Karpas-422 (cell line): Measurements from ENCODE around the gene PCDH1. TPM values are rescaled to one million over a fixed set of nuclear protein-coding genes. Genes with fewer than 3 reads are reported as not detected.

Experiments
- DNase-seq: peaks from one replicate; pipeline ENCODE4 v3.0.0-alpha.2; 2015
- H2AFZ ChIP-seq: fragments of 200-600 bp; sonication (generic); 2 replicates; pipeline ENCODE4 v1.6.1; 2014; ENCODE audit warnings: antibody characterized with exemption, low read length, mixed read lengths
- H3K27ac ChIP-seq: fragments of 200-600 bp; sonication (generic); 2 replicates; pipeline ENCODE4 v1.5.1; 2014; ENCODE audit warnings: mild to moderate bottlenecking, low read length, moderate library complexity
- H3K27me3 ChIP-seq: fragments of 200-600 bp; sonication (generic); 2 replicates; pipeline ENCODE4 v1.6.1; 2014; ENCODE audit warnings: low read length, mixed read lengths
- H3K36me3 ChIP-seq: fragments of 200-600 bp; sonication (generic); 2 replicates; pipeline ENCODE4 v1.6.1; 2014; ENCODE audit warnings: low read length, mixed read lengths; ENCODE audit not compliant: insufficient read depth
- H3K4me1 ChIP-seq: fragments of 200-600 bp; sonication (generic); 2 replicates; pipeline ENCODE4 v1.6.1; 2014; ENCODE audit warnings: mild to moderate bottlenecking, low read length, mixed read lengths
- H3K4me2 ChIP-seq: fragments of 200-600 bp; sonication (generic); 2 replicates; pipeline ENCODE4 v1.6.1; 2014; ENCODE audit warnings: low read length, low read depth, mild to moderate bottlenecking; ENCODE audit not compliant: poor library complexity, severe bottlenecking
- H3K4me3 ChIP-seq: fragments of 200-600 bp; sonication (generic); 2 replicates; pipeline ENCODE4 v1.5.1; 2014; ENCODE audit warnings: mild to moderate bottlenecking, antibody characterized with exemption, low read length, mixed read lengths
- H3K79me2 ChIP-seq: fragments of 200-600 bp; sonication (generic); 2 replicates; pipeline ENCODE4 v1.6.1; 2014; ENCODE audit warnings: mild to moderate bottlenecking, low read length, mixed read lengths
- H3K9ac ChIP-seq: fragments of 200-600 bp; sonication (generic); 2 replicates; pipeline ENCODE4 v1.6.0; 2014; ENCODE audit warnings: low read length
- H3K9me2 ChIP-seq: fragments of 200-600 bp; sonication (generic), shearing (Covaris generic); replicated peaks from 2 replicates; pipeline ENCODE4 v1.6.0; 2014; ENCODE audit warnings: mild to moderate bottlenecking, low read length, moderate library complexity; ENCODE audit not compliant: insufficient read depth
- H3K9me3 ChIP-seq: fragments of 300-700, 200-600 bp; sonication (generic); 2 replicates; pipeline ENCODE4 v1.6.1; 2014; ENCODE audit warnings: low read length, mixed read lengths
- H4K20me1 ChIP-seq: fragments of 200-600 bp; sonication (generic); 2 replicates; pipeline ENCODE4 v1.6.1; 2014; ENCODE audit warnings: mild to moderate bottlenecking, antibody characterized with exemption, low read length, low read depth; ENCODE audit not compliant: insufficient read depth
- total RNA-seq: library from RNA; depleted of rRNA; stranded (reverse); fragments of >200 nt; shearing (Covaris generic); gene quantifications from 2 replicates; pipeline ENCODE4 v1.2.3, GENCODE V29; 2014; ENCODE audit warnings: low replicate concordance

The PCDH1 gene
- total RNA-seq, 1 experiment from 2014 or later, result not detected

DNA sequence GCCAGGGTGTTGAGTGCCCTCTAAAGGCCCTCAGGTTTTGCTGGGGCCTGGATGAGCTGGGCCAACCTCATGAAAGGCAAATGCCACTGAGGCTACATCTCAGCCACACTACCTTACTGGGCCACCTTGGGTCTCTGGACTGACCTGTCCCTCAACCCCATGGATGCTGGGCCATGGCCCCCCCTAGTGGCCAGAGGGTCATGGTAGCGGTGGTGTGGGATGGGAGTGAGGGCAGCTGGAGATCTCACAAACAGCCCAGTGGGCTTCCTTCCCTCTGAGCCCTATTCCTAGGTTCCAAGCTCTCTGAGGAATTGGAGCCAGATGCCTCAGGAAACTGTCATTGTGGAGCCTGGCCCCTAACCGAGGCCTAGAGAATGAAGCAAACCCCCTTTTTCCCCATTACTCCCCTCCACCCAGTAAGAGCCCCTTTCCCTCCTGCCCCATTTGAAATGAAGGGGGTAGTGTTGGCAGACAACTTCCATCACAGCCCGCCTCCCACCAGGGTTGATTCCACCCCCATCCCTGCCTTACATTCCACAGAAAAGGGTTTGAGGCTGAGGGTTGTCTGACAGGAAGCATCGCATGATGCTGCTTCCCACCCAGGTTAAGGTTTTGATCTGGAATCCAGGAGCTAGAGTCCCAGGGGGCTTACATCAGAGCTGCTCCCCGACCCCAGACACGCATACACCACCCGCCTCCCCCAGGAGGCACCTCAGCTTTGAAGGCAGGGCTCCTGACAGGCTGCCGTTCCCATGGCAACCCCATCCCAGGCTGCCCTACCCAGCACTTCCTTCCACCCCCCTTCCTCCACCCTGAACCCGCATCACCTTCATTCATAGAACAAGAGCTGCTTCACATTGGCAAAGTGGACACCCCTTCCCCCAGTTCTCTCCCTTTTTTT is 63.9 kb downstream of the PCDH1 start:
- Histone ChIP-seq H3K27ac (peak overlapping the region; percentile 61; the same call in 1 of the 2 replicates), H3K79me2 (no peaks in the 10 kb centered on the region), H3K4me3 (no peak overlapping the region), H3K4me1 (peaks cover 37% of the 10 kb centered on the region), H2AFZ (no peak overlapping the region), H3K36me3 (no peaks in the 10 kb centered on the region), H3K9ac (peak overlapping the region; percentile 2; the same call in 1 of the 2 replicates), H3K4me2 (peak overlapping the region; percentile 15), H4K20me1 (no peaks in the 10 kb centered on the region), H3K9me3 (no peaks in the 10 kb centered on the region), H3K27me3 (no peaks in the 10 kb centered on the region), H3K9me2 (no peaks in the 10 kb centered on the region)
- peak; percentile 87 for DNase-seq

DNA sequence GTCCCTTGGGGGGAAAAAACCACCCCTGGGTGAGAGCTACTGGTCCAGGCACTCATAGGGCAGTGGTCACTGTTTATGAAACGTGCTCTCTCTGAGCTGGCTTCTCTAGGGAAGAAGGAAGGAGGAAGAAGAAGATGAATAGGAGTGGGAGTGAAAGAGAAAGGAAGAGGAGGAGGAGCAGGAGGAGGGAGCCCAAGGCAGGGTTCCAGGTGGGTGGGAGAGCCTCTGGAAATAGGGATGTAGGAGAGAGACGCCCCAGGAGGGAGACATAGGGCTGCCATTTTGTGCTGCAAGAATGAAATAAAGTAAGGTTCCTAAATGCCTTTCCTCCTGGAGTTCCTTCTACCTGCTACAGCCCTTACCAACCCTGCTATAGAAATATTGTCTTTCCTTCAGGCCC is 65.7 kb downstream of the PCDH1 start:
- no peaks in the 10 kb centered on the region for H3K27me3 ChIP-seq
- H3K4me3 ChIP-seq, result no peak overlapping the region
- H3K4me1 ChIP-seq, result peaks cover 47% of the 10 kb centered on the region
- H3K79me2 ChIP-seq, result no peaks in the 10 kb centered on the region
- H3K9me2 ChIP-seq, result no peaks in the 10 kb centered on the region
- no peak overlapping the region for H3K27ac ChIP-seq
- H3K9me3 ChIP-seq, result no peaks in the 10 kb centered on the region
- H3K9ac ChIP-seq, result no peak overlapping the region
- no peak for DNase-seq
- no peaks in the 10 kb centered on the region for H3K36me3 ChIP-seq
- no peak overlapping the region for H3K4me2 ChIP-seq
- no peaks in the 10 kb centered on the region for H4K20me1 ChIP-seq
- H2AFZ ChIP-seq, result no peak overlapping the region

DNA sequence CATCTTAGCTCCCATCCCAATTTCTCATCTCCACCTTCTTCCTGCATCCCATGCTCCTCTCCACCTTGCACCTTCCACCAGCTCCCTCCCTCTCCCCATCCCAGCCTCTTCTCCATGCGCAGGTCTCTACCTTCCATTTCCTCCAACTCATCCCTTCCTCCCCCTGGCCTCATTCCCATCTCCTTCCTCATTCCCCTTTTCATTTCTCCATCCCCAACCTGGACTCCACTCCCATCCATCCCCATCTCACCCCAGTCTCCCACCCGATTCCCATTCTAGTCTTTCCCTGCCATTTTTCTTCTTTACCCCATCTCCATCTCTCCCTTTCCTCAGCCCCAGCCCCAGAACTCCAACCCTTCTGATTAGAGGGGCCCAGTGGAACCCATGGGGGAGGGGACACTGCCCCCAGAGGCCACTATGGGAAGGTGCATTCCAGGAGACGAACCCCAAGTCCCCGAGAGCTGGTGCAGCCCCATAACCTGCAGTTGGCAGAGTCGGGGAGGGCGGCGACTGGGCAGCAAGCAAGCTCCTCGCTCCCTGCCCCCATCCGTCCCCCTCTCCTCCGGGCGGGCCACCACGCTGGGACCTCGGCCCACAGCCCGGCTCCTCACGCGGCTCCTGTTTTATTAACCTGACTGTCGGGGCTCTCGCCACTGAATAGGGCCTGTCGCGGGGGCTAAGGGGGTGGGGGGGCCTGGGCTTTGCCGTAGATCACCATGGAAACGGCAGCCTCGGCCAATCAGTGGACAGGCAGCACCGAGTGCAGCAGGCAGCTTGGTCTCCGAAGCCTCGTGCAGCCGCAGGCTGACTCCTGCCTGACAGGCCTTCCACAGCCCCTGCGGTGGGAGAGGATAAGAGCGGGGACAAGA is 66.7 kb downstream of the PCDH1 start:
- Histone ChIP-seq H3K9ac (no peak overlapping the region), H2AFZ (no peak overlapping the region), H3K4me3 (no peak overlapping the region), H3K36me3 (no peaks in the 10 kb centered on the region), H3K9me3 (no peaks in the 10 kb centered on the region), H3K4me1 (peaks cover 53% of the 10 kb centered on the region), H3K27me3 (no peaks in the 10 kb centered on the region), H3K79me2 (no peaks in the 10 kb centered on the region), H3K9me2 (no peaks in the 10 kb centered on the region), H4K20me1 (no peaks in the 10 kb centered on the region), H3K27ac (no peak overlapping the region), H3K4me2 (no peak overlapping the region)
- DNase-seq, result peak; percentile 89

DNA sequence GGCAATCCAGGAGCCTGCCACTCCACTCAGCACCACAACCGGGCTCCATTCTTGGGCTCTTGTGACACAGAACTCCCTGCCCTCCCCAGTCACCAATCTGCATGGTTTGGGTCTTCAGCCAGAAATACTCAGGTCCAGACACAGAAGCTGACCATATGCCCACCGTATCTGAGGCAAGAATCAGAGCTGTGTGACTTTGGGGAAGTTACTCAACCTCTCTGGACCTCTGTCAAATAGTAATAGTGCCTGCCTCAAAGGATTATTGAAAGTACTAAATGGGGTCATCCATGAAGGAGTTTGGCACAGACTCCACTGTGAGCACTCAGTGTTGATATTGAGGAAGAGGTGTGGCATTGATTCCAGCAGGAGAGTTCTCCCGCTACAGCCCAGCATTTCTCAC is 67.5 kb downstream of the PCDH1 start:
- no peak overlapping the region for H2AFZ ChIP-seq
- H3K27me3 ChIP-seq, result no peaks in the 10 kb centered on the region
- H3K27ac ChIP-seq, result no peak overlapping the region
- no peaks in the 10 kb centered on the region for H3K36me3 ChIP-seq
- no peaks in the 10 kb centered on the region for H3K9me2 ChIP-seq
- no peak overlapping the region for H3K9ac ChIP-seq
- peaks cover 61% of the 10 kb centered on the region for H3K4me1 ChIP-seq
- DNase-seq, result no peak
- H3K9me3 ChIP-seq, result no peaks in the 10 kb centered on the region
- H3K4me3 ChIP-seq, result no peak overlapping the region
- H4K20me1 ChIP-seq, result no peaks in the 10 kb centered on the region
- H3K4me2 ChIP-seq, result no peak overlapping the region
- H3K79me2 ChIP-seq, result no peaks in the 10 kb centered on the region

DNA sequence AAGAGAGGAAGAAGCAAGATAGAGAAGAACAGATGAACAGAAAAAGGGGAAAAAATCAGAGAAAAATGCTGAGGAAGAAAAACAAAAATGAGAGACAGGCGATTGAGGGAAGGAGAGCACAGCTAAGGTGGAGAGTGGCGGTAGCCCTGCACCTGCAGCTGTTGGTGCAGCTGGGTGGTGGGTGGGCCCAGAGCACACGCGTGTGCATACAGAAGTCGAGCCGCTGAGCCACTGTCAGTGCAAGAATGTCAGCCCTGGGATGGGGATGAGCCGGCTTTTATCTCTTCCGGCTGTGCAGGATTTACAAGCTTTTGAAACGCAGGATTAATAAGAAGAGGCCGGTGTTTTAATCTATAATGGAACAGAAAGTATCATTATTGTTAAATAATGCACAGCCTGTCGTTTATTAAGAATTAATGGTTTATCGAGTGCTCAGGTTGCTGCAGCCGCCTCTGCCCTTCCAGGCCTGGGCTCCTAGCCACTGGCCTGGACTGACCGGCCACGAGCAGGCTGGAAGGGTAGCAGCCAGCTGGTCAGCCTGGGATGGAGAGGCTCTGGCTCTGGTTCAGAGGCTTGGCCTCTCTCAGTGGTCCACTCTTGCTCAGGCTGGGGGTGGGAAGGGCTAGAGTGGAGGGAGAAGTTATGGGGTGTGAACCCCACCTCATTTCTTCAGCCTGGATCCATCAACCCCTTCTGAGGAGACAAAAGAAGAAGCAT is 68.7 kb downstream of the PCDH1 start:
- H3K4me2 ChIP-seq, result no peak overlapping the region
- H3K4me3 ChIP-seq, result no peak overlapping the region
- peaks cover 58% of the 10 kb centered on the region for H3K4me1 ChIP-seq
- no peaks in the 10 kb centered on the region for H3K79me2 ChIP-seq
- H4K20me1 ChIP-seq, result no peaks in the 10 kb centered on the region
- no peaks in the 10 kb centered on the region for H3K9me2 ChIP-seq
- H3K9me3 ChIP-seq, result no peaks in the 10 kb centered on the region
- H3K9ac ChIP-seq, result no peak overlapping the region
- no peak for DNase-seq
- no peak overlapping the region for H2AFZ ChIP-seq
- no peaks in the 10 kb centered on the region for H3K27me3 ChIP-seq
- no peaks in the 10 kb centered on the region for H3K36me3 ChIP-seq
- H3K27ac ChIP-seq, result no peak overlapping the region

DNA sequence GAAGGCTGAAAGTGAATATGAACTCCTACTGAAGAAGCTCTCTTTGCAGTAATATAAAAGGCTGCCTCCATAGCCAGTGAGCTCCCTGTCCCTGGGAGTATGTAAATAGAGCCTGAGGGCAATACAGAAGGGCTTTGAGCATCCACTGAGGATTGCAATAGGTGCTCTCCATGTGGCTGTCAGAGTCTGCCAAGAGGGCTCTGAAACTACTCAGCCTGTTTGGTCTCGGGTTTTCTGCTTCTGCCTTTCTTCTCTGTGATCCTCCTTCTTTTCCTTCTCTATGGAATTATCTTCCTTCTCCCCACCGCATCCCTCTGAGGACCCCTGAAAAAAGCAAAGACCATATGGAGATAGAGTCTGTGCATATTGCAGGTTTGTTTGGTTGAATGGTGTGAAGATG is 69.4 kb downstream of the PCDH1 start:
- DNase-seq, result no peak
- Histone ChIP-seq H2AFZ (no peak overlapping the region), H3K27me3 (no peaks in the 10 kb centered on the region), H3K4me3 (no peak overlapping the region), H3K36me3 (no peaks in the 10 kb centered on the region), H3K9me2 (no peaks in the 10 kb centered on the region), H3K9me3 (no peaks in the 10 kb centered on the region), H3K79me2 (no peaks in the 10 kb centered on the region), H3K4me2 (no peak overlapping the region), H3K4me1 (peaks cover 57% of the 10 kb centered on the region), H3K9ac (no peak overlapping the region), H3K27ac (no peak overlapping the region), H4K20me1 (no peaks in the 10 kb centered on the region)

DNA sequence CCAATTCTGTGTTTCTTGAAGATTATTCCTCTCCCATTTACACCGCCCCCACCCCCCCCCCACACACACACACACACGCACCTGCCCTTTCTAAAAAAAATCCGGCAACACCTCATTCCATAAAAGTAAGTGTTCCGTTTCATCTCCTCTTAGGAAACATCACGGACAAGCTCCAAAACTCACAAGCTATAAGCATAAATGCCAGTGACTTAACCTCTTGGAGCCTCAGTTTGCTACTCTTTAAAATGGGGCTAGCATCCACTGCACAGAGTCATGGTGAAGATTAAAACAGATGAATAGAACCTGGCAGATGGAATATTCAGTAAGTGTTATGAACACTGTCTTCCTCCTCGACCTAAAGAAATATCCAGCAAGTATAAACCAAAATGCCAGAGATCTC is 70.5 kb downstream of the PCDH1 start:
- no peaks in the 10 kb centered on the region for H4K20me1 ChIP-seq
- H3K36me3 ChIP-seq, result no peaks in the 10 kb centered on the region
- no peak for DNase-seq
- H3K27ac ChIP-seq, result no peak overlapping the region
- H3K4me1 ChIP-seq, result peaks cover 52% of the 10 kb centered on the region
- H3K9me2 ChIP-seq, result no peaks in the 10 kb centered on the region
- H3K9me3 ChIP-seq, result no peaks in the 10 kb centered on the region
- H3K79me2 ChIP-seq, result no peaks in the 10 kb centered on the region
- H3K4me3 ChIP-seq, result no peak overlapping the region
- H3K9ac ChIP-seq, result no peak overlapping the region
- no peak overlapping the region for H2AFZ ChIP-seq
- H3K27me3 ChIP-seq, result no peaks in the 10 kb centered on the region
- no peak overlapping the region for H3K4me2 ChIP-seq

DNA sequence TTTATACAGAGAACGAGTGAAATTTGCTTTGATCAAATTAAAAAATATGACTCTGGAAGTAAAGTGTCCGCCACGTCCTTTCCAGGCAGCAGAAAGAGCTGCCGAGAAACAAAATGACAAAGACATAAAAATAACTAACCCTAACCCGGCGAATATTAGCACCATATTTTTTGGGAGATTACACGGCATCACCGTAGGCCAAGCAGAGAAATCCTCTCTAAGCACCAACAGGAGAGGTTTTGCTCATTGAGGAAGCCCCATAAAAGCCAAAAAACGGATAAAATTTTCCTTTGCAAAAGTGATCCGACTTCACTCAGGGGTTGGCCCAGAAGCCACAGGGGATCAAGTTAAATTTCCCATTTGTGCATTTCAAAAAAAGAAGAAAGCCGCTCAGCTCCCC is 70.9 kb downstream of the PCDH1 start:
- DNase-seq, result no peak
- no peak overlapping the region for H3K4me2 ChIP-seq
- H4K20me1 ChIP-seq, result no peaks in the 10 kb centered on the region
- H3K9me2 ChIP-seq, result no peaks in the 10 kb centered on the region
- no peaks in the 10 kb centered on the region for H3K27me3 ChIP-seq
- H3K9me3 ChIP-seq, result no peaks in the 10 kb centered on the region
- no peak overlapping the region for H2AFZ ChIP-seq
- H3K79me2 ChIP-seq, result no peaks in the 10 kb centered on the region
- no peaks in the 10 kb centered on the region for H3K36me3 ChIP-seq
- H3K4me3 ChIP-seq, result no peak overlapping the region
- H3K9ac ChIP-seq, result no peak overlapping the region
- no peak overlapping the region for H3K27ac ChIP-seq
- H3K4me1 ChIP-seq, result peaks cover 52% of the 10 kb centered on the region
